OCI-LY3 (cell line): ENCODE measurements around the gene AP4M1.
A peak's percentile ranks its signal among the peaks of the same experiment; 100 is the strongest.

Experiments used
- H2AFZ ChIP-seq: fragments of 200-600, 300-600 bp; shearing (Covaris generic); 2 replicates; pipeline ENCODE4 v1.6.0; 2014; ENCODE audit warnings: antibody characterized with exemption, low read depth, low read length
- H3K27ac ChIP-seq: fragments of 200-600, 300-600 bp; sonication (generic); 2 replicates; pipeline ENCODE4 v1.5.1; 2014; ENCODE audit warnings: mild to moderate bottlenecking, low read length, moderate library complexity, mixed read lengths
- H3K27me3 ChIP-seq: fragments of 200-600, 300-600 bp; sonication (generic); 2 replicates; pipeline ENCODE4 v1.6.1; 2014; ENCODE audit warnings: low read depth, low read length, mixed read lengths
- H3K36me3 ChIP-seq: fragments of 200-600, 300-600 bp; sonication (generic); replicated peaks from 2 replicates; pipeline ENCODE3; 2014; ENCODE audit warnings: low read depth, low read length, mixed read lengths
- H3K4me1 ChIP-seq: fragments of 300-600, 200-600 bp; sonication (generic); 2 replicates; pipeline ENCODE4 v1.6.1; 2014; ENCODE audit warnings: low read length, mixed read lengths
- H3K4me2 ChIP-seq: fragments of 200-600, 300-600 bp; sonication (generic); 2 replicates; pipeline ENCODE4 v1.6.1; 2014; ENCODE audit warnings: low read length, mixed read lengths
- H3K4me3 ChIP-seq: fragments of 300-600, 200-600 bp; sonication (generic); 2 replicates; pipeline ENCODE4 v1.5.1; 2014; ENCODE audit warnings: antibody characterized with exemption, mild to moderate bottlenecking, low read length, moderate library complexity
- H3K79me2 ChIP-seq: fragments of 300-600, 200-600 bp; shearing (Covaris generic); 2 replicates; pipeline ENCODE4 v1.6.1; 2014; ENCODE audit warnings: mild to moderate bottlenecking, low read length, mixed read lengths
- H3K9ac ChIP-seq: fragments of 300-600, 200-600 bp; shearing (Covaris generic); 2 replicates; pipeline ENCODE4 v1.6.0; 2014; ENCODE audit warnings: mild to moderate bottlenecking, low read length, moderate library complexity
- H3K9me3 ChIP-seq: fragments of 200-600, 300-600 bp; shearing (Covaris generic); 2 replicates; pipeline ENCODE4 v1.6.1; 2014; ENCODE audit warnings: low read length, mixed read lengths; ENCODE audit not compliant: insufficient read depth
- H4K20me1 ChIP-seq: fragments of 200-600, 300-600 bp; sonication (generic); 2 replicates; pipeline ENCODE4 v1.6.1; 2016; ENCODE audit warnings: low read length, mixed read lengths; ENCODE audit not compliant: insufficient read depth
- EZH2phosphoT487 ChIP-seq: fragments of 200-600 bp; shearing (Covaris generic); IDR thresholded peaks from 2 replicates; pipeline ENCODE4 v1.6.1; 2018; ENCODE audit warnings: antibody characterized with exemption, mixed run types, low read depth
- TF ChIP-seq, protein P1 (sequence below): fragments of 200-600, 300-600 bp; sonication (generic); IDR thresholded peaks from 2 replicates; pipeline ENCODE4 v1.5.1; 2014; ENCODE audit warnings: antibody characterized with exemption, low read length, low read depth

AP4M1 gene

DNA sequence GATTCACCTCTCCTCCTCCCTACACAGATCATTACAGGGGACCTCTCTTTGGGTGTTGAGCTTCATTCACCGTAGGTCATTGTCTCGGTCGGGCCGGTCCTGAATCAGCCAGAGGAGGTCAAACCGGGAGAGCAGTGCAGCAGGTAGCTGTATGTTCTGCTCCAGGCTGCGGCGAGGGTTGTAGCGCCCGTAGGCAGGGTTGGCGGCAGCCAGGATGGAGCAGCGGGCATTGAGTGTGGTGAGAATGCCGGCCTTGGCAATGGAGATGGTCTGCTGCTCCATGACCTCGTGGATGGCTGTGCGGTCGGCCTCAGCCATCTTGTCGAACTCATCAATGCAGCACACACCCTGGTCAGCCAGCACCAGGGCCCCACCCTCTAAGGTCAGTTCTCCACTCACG lies 5.7 kb upstream of the AP4M1 start:
- Histone ChIP-seq H3K4me1 (peaks cover 7% of the 10 kb centered on the region), H2AFZ (no peak overlapping the region), H3K4me3 (no peak overlapping the region), H4K20me1 (peaks cover 40% of the 10 kb centered on the region), H3K9me3 (no peaks in the 10 kb centered on the region), H3K4me2 (no peak overlapping the region), H3K9ac (no peak overlapping the region), H3K79me2 (peaks cover 46% of the 10 kb centered on the region), H3K27ac (no peak overlapping the region), H3K27me3 (no peaks in the 10 kb centered on the region), H3K36me3 (peaks cover 85% of the 10 kb centered on the region)
- TF ChIP-seq, protein P1, sequence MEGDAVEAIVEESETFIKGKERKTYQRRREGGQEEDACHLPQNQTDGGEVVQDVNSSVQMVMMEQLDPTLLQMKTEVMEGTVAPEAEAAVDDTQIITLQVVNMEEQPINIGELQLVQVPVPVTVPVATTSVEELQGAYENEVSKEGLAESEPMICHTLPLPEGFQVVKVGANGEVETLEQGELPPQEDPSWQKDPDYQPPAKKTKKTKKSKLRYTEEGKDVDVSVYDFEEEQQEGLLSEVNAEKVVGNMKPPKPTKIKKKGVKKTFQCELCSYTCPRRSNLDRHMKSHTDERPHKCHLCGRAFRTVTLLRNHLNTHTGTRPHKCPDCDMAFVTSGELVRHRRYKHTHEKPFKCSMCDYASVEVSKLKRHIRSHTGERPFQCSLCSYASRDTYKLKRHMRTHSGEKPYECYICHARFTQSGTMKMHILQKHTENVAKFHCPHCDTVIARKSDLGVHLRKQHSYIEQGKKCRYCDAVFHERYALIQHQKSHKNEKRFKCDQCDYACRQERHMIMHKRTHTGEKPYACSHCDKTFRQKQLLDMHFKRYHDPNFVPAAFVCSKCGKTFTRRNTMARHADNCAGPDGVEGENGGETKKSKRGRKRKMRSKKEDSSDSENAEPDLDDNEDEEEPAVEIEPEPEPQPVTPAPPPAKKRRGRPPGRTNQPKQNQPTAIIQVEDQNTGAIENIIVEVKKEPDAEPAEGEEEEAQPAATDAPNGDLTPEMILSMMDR, result no peak
- no peak for TF ChIP-seq EZH2phosphoT487

DNA sequence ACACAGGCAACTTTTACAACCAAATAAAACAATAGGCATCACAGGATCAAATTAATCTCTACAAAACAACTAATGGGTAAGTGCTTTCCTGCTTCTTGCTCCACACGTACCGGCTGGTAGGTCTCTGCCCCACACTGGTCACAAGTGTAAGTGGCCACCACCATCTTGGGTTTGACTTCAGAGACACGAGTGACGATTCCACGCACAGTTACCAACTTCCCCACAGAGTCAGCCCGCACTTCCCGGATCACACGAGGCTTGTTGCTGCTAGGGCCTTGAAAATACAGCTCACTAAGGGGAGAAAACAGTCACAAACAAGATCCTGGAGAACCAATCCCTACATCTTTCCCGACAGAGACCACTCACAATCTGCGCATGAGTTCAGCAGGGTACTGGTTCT lies 2.5 kb upstream of the AP4M1 start:
- TF ChIP-seq, protein P1, result no peak
- no peak for TF ChIP-seq EZH2phosphoT487
- Histone ChIP-seq H3K4me1 (peaks cover 12% of the 10 kb centered on the region), H3K4me3 (no peak overlapping the region), H4K20me1 (peaks cover 34% of the 10 kb centered on the region), H3K9me3 (no peaks in the 10 kb centered on the region), H3K9ac (no peak overlapping the region), H3K36me3 (peaks cover 54% of the 10 kb centered on the region), H3K79me2 (peaks cover 59% of the 10 kb centered on the region), H3K27me3 (no peaks in the 10 kb centered on the region), H3K27ac (no peak overlapping the region), H3K4me2 (no peak overlapping the region), H2AFZ (no peak overlapping the region)

DNA sequence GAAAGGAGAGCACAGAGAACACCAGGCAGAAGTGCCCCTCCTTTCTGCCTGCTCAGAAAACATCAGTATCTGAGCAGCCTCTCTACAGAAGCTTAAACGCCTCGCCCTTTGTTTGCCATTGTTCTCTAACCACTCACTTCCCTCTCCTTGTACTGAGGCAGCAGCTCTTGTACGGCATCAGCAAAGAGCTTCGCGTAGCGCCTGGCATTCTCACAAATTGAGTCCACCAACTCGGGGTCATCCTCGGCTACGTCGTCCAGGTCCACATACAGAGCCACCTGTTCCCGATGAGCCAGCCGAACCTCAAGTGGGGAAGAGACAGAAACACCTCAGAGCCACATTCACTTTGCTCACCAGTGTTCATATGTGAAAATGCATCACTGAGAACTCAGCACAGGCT lies 2.0 kb upstream of the AP4M1 start:
- Histone ChIP-seq H3K79me2 (peaks cover 59% of the 10 kb centered on the region), H3K4me2 (peak overlapping the region; percentile 77), H3K9ac (peak overlapping the region; percentile 99; the same call in 1 of the 2 replicates), H3K9me3 (no peaks in the 10 kb centered on the region), H3K27ac (peak overlapping the region; percentile 90; the same call in 1 of the 2 replicates), H3K4me3 (peak overlapping the region; percentile 90), H3K4me1 (peaks cover 12% of the 10 kb centered on the region), H4K20me1 (peaks cover 34% of the 10 kb centered on the region), H3K36me3 (peaks cover 48% of the 10 kb centered on the region), H3K27me3 (no peaks in the 10 kb centered on the region), H2AFZ (no peak overlapping the region)
- TF ChIP-seq, protein P1, result no peak
- no peak for TF ChIP-seq EZH2phosphoT487

GRCh38 chr7:100100420-100101015 lies 925 bp upstream of the AP4M1 start:
- Histone ChIP-seq H3K4me1 (peaks cover 12% of the 10 kb centered on the region), H3K4me3 (peak overlapping the region; percentile 90), H3K36me3 (peaks cover 41% of the 10 kb centered on the region), H4K20me1 (peaks cover 30% of the 10 kb centered on the region), H3K27me3 (no peaks in the 10 kb centered on the region), H3K9ac (peak overlapping the region; percentile 99), H2AFZ (no peak overlapping the region), H3K9me3 (no peaks in the 10 kb centered on the region), H3K27ac (peak overlapping the region; percentile 90), H3K4me2 (peak overlapping the region; percentile 77), H3K79me2 (peaks cover 59% of the 10 kb centered on the region)
- TF ChIP-seq EZH2phosphoT487, result no peak
- TF ChIP-seq, protein P1, result no peak
